Adipocyte (in vitro differentiated cells): ENCODE measurements around the gene SLC1A1.
A peak's percentile ranks its signal among the peaks of the same experiment; 100 is the strongest.

Source experiments
- DNase-seq: peaks from one replicate; pipeline ENCODE4 v3.0.0-alpha.2; 2015; ENCODE audit warnings: low read depth
- H3K27me3 ChIP-seq: replicated peaks from 2 replicates; pipeline ENCODE4 v1.7.0; 2013; ENCODE audit warnings: mild to moderate bottlenecking, low read length, moderate library complexity; ENCODE audit not compliant: control insufficient read depth, insufficient read depth
- H3K36me3 ChIP-seq: 2 replicates; pipeline ENCODE4 v1.7.0; 2013; ENCODE audit warnings: low read length, mild to moderate bottlenecking, moderate library complexity; ENCODE audit not compliant: control insufficient read depth, insufficient read depth, severe bottlenecking
- H3K4me1 ChIP-seq: 2 replicates; pipeline ENCODE4 v1.7.0; 2013; ENCODE audit warnings: mild to moderate bottlenecking, low read length, moderate library complexity; ENCODE audit not compliant: control insufficient read depth, insufficient read depth
- H3K4me3 ChIP-seq: 2 replicates; pipeline ENCODE4 v1.7.0; 2013; ENCODE audit warnings: mild to moderate bottlenecking, low read length, moderate library complexity
- H3K9ac ChIP-seq: 2 replicates; pipeline ENCODE4 v1.7.0; 2013; ENCODE audit warnings: mild to moderate bottlenecking, low read length, moderate library complexity
- H3K9me3 ChIP-seq: 2 replicates; pipeline ENCODE4 v1.7.0; 2013; ENCODE audit warnings: mild to moderate bottlenecking, low read length, moderate library complexity; ENCODE audit not compliant: control insufficient read depth

Gene SLC1A1

DNA sequence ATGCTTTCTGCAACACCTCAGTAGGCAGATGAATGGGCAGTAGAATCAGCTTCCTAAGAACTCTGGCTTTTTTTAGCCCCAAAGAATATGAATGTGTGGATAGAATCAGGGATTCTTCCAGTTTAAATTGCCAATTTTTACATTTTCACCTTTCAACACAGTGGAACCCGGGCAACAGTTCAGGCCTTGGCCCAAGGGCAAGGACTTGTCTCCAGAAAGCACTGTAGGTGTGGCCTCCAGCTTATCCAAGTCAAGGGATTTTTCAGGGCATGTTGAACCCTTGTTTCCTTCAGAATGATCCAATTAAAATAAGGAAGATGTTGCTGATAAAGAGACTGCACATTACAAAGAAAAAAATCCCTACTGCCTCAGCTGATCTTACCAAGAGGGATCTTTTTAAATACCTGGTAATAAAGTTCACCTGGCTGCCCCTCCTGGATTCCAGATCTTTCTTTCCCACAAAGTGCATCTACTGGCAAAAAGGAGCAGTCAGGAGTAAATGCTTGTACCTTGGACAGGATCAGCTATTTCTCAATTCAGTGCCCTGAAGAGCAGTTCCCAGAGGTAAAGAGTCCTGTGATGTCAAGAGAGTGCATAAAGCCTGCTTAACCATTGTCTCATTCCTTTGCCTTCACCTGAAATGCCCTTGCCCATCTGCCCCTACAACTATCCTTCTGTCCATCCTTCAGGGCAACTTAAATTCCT is 91.7 kb downstream of the SLC1A1 start:
- Histone ChIP-seq H3K9me3 (no peaks in the 10 kb centered on the region), H3K4me1 (peaks cover 24% of the 10 kb centered on the region), H3K4me3 (no peak overlapping the region), H3K27me3 (no peaks in the 10 kb centered on the region), H3K36me3 (peaks cover 54% of the 10 kb centered on the region), H3K9ac (no peak overlapping the region)
- no peak for DNase-seq

DNA sequence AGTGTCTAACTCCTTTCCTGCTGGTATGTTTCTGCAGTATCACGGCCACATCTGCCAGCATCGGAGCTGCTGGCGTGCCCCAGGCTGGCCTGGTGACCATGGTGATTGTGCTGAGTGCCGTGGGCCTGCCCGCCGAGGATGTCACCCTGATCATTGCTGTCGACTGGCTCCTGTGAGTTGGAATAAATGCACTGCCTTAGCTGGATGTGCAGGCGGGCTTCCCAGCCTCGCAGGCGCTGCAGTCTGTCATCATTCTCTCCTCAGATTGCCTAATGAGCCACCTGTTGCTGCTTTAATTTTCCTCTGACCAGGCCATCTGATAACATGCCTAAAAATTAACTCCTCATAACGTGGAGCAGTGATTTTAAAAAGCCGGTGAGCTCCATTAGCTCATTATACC is 92.7 kb downstream of the SLC1A1 start:
- Histone ChIP-seq H3K4me1 (peaks cover 24% of the 10 kb centered on the region), H3K4me3 (no peak overlapping the region), H3K9ac (no peak overlapping the region), H3K9me3 (no peaks in the 10 kb centered on the region), H3K36me3 (peaks cover 51% of the 10 kb centered on the region), H3K27me3 (no peaks in the 10 kb centered on the region)
- DNase-seq = no peak

DNA sequence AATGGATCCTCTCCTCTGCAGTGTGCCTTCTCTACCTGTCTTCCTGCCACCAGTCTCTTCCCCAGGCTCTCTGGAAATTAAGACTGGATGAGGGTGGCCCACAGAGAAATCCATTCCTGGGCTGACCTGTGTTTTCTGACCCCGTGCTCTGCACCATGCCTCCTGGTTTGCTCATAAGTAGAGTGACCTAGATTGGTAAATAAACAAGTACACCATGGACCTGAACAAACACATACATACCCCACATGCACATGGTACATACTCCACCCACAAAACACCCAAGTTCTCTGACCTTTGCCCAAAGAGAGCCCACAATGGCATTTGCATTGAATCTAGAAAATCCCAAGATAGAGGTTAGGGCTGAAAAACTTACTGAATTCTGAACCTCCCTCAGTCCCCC is 94.4 kb downstream of the SLC1A1 start:
- Histone ChIP-seq H3K4me1 (peaks cover 10% of the 10 kb centered on the region), H3K27me3 (no peaks in the 10 kb centered on the region), H3K4me3 (no peak overlapping the region), H3K9ac (no peak overlapping the region), H3K9me3 (no peaks in the 10 kb centered on the region), H3K36me3 (peaks cover 51% of the 10 kb centered on the region)
- no peak for DNase-seq

DNA sequence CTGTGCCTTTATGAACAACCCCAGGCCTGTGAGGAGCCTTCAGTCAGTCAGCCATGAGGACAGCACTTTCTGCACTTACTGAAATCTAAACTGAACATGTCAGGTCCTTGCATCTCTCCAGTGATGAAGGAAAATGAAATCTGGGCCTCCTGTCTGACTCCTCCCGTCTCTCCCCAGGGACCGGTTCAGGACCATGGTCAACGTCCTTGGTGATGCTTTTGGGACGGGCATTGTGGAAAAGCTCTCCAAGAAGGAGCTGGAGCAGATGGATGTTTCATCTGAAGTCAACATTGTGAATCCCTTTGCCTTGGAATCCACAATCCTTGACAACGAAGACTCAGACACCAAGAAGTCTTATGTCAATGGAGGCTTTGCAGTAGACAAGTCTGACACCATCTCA is 94.9 kb downstream of the SLC1A1 start:
- Histone ChIP-seq H3K9ac (no peak overlapping the region), H3K36me3 (peaks cover 51% of the 10 kb centered on the region), H3K4me1 (peaks cover 6% of the 10 kb centered on the region), H3K4me3 (no peak overlapping the region), H3K9me3 (no peaks in the 10 kb centered on the region), H3K27me3 (no peaks in the 10 kb centered on the region)
- DNase-seq = no peak

DNA sequence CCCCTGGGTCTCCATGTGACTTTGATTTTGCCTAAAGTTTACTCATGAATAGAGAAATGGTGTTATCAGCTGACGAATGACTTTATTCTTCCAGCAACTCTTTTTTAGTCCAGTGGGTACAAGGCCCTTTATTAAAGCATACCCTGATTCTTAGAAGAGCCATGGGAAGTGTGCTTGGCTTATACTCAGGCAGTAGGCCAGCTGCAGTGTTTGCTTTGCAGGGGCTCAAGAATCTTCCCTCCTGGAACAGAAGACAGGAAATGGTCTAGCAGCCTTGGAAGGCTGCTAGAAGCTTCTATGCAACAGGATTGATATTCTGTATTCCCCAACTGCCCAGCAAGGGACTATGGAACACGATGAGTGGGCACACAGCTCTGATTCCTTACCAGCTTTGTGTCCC is 98.5 kb downstream of the SLC1A1 start:
- Histone ChIP-seq H3K4me1 (peaks cover 8% of the 10 kb centered on the region), H3K36me3 (peaks cover 21% of the 10 kb centered on the region), H3K27me3 (no peaks in the 10 kb centered on the region), H3K9me3 (no peaks in the 10 kb centered on the region), H3K9ac (no peak overlapping the region), H3K4me3 (no peak overlapping the region)
- DNase-seq = no peak

DNA sequence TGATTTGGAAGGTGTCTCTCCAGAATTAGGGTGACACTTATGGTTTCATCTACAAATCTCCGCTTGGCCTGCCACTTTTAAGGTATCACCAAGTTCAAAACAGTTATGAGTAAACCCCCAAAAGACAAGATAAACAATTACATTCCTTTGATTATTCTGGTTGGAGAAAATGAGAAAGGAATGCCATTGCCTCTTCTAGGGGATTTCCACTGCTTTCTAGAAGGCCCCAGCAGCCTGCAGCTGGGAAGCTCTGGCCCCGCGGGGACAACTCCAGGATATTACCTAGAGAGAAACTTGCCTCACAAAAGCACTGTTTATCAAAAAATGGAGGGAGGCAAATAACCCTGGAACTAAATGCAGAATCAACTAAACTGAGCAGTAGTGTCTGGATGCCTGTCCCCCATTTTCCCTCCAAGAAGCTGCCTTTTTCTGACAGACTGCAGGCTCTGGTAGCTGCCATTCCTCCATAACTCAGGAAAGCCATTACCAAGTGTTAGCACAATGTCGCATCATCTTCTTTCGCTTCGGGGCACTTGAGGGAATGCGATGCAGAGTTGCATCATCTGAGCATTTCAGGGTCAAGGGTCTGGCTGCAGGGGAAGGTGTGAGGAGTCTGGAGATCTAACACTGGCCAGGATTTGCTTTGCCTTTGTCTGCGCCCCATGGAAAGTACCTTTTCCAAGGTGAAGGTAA is 100.3 kb downstream of the SLC1A1 start:
- no peak overlapping the region for H3K9ac ChIP-seq
- peak; percentile 26 for DNase-seq
- peaks cover 8% of the 10 kb centered on the region for H3K4me1 ChIP-seq
- no peaks in the 10 kb centered on the region for H3K27me3 ChIP-seq
- H3K36me3 ChIP-seq = peaks cover 3% of the 10 kb centered on the region
- no peaks in the 10 kb centered on the region for H3K9me3 ChIP-seq
- H3K4me3 ChIP-seq = no peak overlapping the region

DNA sequence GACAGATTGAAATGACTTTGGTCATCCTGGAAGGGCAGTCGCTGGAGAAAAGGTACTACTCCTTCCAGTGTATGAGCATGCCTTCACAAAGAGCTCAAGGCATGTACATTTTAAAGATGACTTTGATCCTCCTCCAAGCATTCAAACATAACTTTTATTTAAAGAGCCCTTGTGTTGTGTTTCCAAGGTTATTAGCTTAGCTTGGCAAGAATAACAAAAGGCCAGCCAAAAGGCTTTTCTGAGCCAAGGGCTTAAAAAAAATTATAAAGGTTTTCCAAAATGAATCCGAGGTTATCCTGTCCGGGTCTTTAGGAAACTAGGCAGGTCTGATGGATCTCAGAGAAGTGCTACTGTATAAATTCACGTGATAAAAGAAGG is 100.8 kb downstream of the SLC1A1 start:
- H3K4me1 ChIP-seq = peaks cover 8% of the 10 kb centered on the region

DNA sequence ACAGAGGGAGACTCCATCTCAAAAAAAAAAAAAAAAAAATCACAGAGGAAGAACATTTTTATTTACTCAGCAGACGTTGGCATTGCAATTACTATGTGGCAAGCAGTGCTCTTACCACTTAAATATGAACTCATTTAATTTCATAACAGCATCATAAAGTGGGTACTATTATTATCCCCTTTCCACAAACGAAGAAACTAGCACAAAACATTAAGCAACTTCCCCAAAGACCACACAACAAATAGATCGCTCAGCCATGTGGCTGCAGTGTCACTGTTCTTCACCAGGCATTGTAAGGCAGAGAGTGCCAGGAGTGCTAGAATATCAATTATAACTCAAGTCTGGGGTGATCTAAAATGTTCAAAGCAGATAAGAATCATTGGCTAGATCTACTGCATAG is 102.0 kb downstream of the SLC1A1 start:
- no peaks in the 10 kb centered on the region for H3K9me3 ChIP-seq
- H3K4me1 ChIP-seq = peaks cover 8% of the 10 kb centered on the region
- H3K4me3 ChIP-seq = no peak overlapping the region
- no peaks in the 10 kb centered on the region for H3K27me3 ChIP-seq
- H3K9ac ChIP-seq = no peak overlapping the region
- H3K36me3 ChIP-seq = no peaks in the 10 kb centered on the region
- DNase-seq = no peak

More for the DNA sequence above, 100.8 kb downstream of the SLC1A1 start:
- no peak overlapping the region for H3K9ac ChIP-seq
- DNase-seq = no peak
- H3K4me3 ChIP-seq = no peak overlapping the region
- no peaks in the 10 kb centered on the region for H3K9me3 ChIP-seq
- H3K36me3 ChIP-seq = no peaks in the 10 kb centered on the region
- no peaks in the 10 kb centered on the region for H3K27me3 ChIP-seq

DNA sequence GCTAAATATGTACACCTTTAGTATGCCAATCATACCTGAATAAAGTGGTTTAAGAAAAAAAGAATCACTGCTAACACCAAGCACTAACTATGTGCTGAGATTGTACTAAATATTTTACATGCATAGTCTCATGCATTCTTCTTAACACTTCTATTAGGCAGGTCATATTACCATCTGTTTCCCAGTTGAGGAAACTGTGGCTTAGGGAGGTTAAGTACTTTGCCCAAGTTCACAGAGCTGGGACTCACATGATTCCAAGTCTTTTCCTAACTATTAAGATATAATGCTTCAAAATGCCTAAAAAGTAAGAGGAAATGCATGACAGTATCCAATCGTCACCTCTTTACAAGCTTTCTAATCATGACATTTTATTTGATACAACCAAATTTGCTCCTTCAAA is 102.6 kb downstream of the SLC1A1 start:
- DNase-seq = no peak
- no peaks in the 10 kb centered on the region for H3K36me3 ChIP-seq
- H3K27me3 ChIP-seq = no peaks in the 10 kb centered on the region
- H3K4me3 ChIP-seq = no peak overlapping the region
- H3K4me1 ChIP-seq = peaks cover 8% of the 10 kb centered on the region
- no peak overlapping the region for H3K9ac ChIP-seq
- no peaks in the 10 kb centered on the region for H3K9me3 ChIP-seq

DNA sequence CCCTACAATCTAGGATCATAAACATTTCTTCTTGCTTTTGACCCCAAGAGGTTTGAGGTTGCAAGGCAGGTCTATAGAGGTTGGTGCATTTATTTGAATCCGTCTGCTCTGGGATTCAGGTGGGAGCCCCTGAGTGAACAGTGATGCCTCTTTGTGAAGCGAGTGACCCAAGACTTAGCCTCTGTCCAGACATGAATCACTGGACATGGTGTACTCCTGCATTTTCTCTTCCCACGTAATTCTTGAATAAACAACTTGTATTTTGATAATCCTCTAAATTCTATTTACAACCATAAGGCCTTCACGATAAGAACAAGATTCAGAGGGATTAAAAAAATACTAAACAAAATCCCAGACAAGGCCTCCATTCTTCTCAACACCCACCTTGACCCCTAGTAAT is 104.3 kb downstream of the SLC1A1 start:
- Histone ChIP-seq H3K9me3 (no peaks in the 10 kb centered on the region), H3K4me3 (no peak overlapping the region), H3K4me1 (peaks cover 8% of the 10 kb centered on the region), H3K9ac (no peak overlapping the region), H3K36me3 (no peaks in the 10 kb centered on the region), H3K27me3 (no peaks in the 10 kb centered on the region)
- no peak for DNase-seq

DNA sequence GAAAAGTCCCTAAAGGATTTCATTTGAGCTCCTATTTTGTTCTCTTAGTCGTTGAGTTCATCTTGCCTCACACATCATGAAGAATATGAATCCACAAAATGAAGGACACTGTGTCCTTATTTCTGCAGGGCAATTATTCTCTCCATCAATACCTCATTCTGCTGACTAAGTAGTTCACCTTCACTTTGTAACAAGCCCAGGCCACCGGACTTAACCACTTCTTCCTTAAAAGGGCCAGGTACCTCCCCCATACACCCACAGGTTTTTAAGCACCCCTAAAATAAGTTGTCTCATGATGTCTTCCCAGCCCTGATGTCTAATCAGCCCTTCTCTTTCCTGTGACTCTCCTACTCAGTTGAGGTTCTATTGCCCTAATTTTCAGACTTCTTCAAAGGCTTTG is 104.7 kb downstream of the SLC1A1 start:
- no peaks in the 10 kb centered on the region for H3K36me3 ChIP-seq
- DNase-seq = no peak
- H3K4me3 ChIP-seq = no peak overlapping the region
- no peaks in the 10 kb centered on the region for H3K9me3 ChIP-seq
- H3K27me3 ChIP-seq = no peaks in the 10 kb centered on the region
- no peak overlapping the region for H3K9ac ChIP-seq
- peaks cover 8% of the 10 kb centered on the region for H3K4me1 ChIP-seq
